Measurements from ENCODE around the gene PAAF1. TPM values are rescaled to one million over a fixed set of nuclear protein-coding genes. Genes with fewer than 3 reads are reported as not detected.
A peak's percentile ranks its signal among the peaks of the same experiment; 100 is the strongest.

The PAAF1 gene
- total and polyA plus RNA-seq, 2 of the 13 experiments (the other 11 are each of a cell fraction or from before 2014, with no cell fraction given): 13.5 to 28.8 TPM

DNA sequence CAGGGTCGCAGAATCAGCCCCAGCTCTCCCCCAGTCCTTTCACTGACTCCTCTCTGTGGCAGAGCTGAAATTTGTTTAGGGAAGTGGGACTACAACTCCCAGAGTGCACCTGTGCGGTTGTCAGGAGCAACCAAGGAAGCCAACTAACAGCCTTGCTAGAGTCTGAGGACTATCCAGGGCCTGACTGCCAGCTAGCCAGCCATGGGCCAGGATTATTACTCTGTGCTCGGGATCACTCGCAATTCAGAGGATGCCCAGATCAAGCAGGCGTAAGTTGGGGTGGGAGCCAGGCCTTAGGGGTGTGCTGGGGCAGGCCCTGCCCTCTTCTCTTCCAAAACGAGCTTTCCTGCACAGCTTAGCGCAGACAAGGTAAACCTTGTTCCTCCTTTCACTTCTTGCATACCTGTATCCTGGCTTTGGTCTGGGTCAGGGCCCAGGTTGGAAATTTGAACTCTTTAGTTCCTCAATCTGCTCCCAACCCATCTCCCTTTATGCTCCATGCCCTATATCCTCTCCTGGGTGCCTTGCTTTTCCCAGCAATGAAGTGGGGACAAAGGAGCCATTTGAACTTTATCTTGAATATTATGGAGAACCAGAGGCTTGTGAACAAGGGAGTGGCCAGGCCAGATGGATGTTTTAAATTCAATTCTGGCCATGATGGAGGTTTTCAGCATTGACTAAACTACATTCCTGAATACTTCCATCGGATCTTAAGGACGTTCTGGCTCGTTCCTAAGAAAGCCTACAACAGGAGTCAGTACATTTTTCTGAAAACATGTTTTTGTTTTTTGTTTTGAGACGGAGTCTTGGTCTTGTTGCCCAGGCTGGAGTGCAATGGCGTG, 74.3 kb downstream of the PAAF1 start, which contains the start of gene DNAJB13 (continued):
- TF ChIP-seq AGO1 (IDR thresholded peaks at IDR 0.05; ENCODE audit: low read depth, low read length, poor library complexity, severe bottlenecking) (no peak), ESRRA (CRISPR knock-in tag; IDR thresholded peaks at IDR 0.05; ENCODE audit: low read depth) (no peak), TFDP1 (CRISPR knock-in tag; IDR thresholded peaks at IDR 0.05; ENCODE audit: borderline replicate concordance) (no peak), ZNF33B (CRISPR knock-in tag; IDR thresholded peaks at IDR 0.05) (no peak), ZNF143 (CRISPR knock-in tag; IDR thresholded peaks at IDR 0.05) (peak; percentile 93), ARID2 (CRISPR knock-in tag; IDR thresholded peaks at IDR 0.05; ENCODE audit: borderline replicate concordance) (peak; percentile 36; the same call in 1 of the 2 replicates), AKNA (CRISPR knock-in tag; IDR thresholded peaks at IDR 0.05; ENCODE audit: borderline replicate concordance) (no peak), ZNF382 (CRISPR knock-in tag; IDR thresholded peaks at IDR 0.05; ENCODE audit: borderline replicate concordance) (no peak), ELF3 (CRISPR knock-in tag; IDR thresholded peaks at IDR 0.05) (0 out of 2 replicates have a peak, but pooled peaks have one; percentile 40), CCAR2 (optimal IDR thresholded peaks at IDR 0.05; ENCODE audit: low read depth, low read length) (no peak), CSRNP1 (CRISPR knock-in tag; IDR thresholded peaks at IDR 0.05) (peak; percentile 58; the same call in 1 of the 2 replicates)
- TF ChIP-seq, protein P1, sequence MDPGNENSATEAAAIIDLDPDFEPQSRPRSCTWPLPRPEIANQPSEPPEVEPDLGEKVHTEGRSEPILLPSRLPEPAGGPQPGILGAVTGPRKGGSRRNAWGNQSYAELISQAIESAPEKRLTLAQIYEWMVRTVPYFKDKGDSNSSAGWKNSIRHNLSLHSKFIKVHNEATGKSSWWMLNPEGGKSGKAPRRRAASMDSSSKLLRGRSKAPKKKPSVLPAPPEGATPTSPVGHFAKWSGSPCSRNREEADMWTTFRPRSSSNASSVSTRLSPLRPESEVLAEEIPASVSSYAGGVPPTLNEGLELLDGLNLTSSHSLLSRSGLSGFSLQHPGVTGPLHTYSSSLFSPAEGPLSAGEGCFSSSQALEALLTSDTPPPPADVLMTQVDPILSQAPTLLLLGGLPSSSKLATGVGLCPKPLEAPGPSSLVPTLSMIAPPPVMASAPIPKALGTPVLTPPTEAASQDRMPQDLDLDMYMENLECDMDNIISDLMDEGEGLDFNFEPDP (CRISPR knock-in tag; conservative IDR thresholded peaks at IDR 0.05): no peak
- TF ChIP-seq, protein P2, sequence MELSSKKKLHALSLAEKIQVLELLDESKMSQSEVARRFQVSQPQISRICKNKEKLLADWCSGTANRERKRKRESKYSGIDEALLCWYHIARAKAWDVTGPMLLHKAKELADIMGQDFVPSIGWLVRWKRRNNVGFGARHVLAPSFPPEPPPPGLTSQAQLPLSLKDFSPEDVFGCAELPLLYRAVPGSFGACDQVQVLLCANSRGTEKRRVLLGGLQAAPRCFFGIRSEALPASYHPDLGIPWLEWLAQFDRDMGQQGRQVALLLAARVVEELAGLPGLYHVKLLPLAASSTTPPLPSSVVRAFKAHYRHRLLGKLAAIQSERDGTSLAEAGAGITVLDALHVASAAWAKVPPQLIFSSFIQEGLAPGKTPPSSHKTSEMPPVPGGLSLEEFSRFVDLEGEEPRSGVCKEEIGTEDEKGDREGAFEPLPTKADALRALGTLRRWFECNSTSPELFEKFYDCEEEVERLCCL (CRISPR knock-in tag; IDR thresholded peaks at IDR 0.05; ENCODE audit: borderline replicate concordance): no peak
- TF ChIP-seq, protein P3, sequence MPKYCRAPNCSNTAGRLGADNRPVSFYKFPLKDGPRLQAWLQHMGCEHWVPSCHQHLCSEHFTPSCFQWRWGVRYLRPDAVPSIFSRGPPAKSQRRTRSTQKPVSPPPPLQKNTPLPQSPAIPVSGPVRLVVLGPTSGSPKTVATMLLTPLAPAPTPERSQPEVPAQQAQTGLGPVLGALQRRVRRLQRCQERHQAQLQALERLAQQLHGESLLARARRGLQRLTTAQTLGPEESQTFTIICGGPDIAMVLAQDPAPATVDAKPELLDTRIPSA (CRISPR knock-in tag; IDR thresholded peaks at IDR 0.05; ENCODE audit: borderline replicate concordance): peak; percentile 47; the same call in 1 of the 2 replicates
